Activated CD4-positive, alpha-beta T cell treated with anti-CD3 and anti-CD28 coated beads, Interleukin-2, amount 50 U/mL, for 16 hours (primary cell): ENCODE results near the gene UBE2O.
A peak's percentile ranks its signal among the peaks of the same experiment; 100 is the strongest.

Experiments
- DNase-seq: peaks from one replicate; pipeline ENCODE4 v3.0.0-alpha.2; 2020

UBE2O gene

DNA sequence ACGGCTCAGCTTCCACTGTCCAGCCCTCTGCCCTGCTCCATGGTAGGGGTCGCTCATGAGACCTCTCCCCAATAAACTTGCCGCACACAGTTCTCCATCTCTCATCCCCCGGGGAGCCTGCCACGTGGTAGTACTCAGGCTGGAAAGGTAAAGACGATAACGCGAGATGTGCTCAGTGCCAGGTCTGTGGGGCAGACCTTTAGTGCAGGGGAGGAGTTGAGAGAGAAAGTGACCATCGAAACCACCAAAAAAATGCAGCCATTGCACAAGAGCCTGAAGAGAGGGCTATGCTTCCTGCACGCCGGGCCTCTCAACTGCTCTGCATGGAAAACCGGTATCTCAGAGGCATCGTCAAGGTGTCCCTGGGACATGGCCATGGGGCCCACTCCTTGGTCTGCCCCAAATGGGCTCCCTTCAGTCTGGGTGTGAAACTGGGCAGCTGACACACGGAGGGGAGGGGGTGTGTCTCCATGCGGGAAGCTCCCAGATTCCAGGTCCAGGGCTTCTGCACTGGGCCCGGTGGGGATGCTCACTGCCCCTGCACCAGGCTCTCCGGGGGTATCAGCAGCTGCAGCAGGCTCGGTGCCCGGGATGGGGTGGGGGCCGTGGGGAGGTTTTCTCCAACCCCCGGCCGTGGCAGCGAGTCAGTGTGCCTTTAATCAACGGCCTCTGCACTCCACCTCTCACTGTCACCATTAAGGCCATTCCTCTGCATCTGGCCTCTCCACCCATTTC lies 9.8 kb upstream of the UBE2O start:
- DNase-seq: no peak

GRCh38 chr17:76461765-76462555 lies 9.0 kb upstream of the UBE2O start:
- DNase-seq: no peak

DNA sequence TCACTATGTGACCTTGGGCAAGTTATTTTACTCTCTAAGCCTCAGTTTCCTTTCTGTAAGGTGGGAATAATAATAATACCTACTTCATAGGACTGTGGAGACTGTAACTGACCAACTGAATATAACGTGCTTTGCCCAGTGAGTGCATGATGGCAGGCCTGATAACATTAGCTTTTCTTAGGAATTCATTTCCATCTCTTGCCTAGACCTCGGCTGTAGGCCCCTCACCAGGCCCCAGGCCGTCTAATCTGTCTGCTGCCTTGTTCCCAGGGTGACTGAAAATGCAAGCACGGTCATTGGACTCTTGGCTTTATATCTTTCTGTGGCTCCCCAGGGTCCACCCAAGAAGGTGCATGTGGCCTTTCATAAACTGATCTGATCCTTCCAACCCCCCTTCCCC lies 6.7 kb upstream of the UBE2O start:
- no peak for DNase-seq

DNA sequence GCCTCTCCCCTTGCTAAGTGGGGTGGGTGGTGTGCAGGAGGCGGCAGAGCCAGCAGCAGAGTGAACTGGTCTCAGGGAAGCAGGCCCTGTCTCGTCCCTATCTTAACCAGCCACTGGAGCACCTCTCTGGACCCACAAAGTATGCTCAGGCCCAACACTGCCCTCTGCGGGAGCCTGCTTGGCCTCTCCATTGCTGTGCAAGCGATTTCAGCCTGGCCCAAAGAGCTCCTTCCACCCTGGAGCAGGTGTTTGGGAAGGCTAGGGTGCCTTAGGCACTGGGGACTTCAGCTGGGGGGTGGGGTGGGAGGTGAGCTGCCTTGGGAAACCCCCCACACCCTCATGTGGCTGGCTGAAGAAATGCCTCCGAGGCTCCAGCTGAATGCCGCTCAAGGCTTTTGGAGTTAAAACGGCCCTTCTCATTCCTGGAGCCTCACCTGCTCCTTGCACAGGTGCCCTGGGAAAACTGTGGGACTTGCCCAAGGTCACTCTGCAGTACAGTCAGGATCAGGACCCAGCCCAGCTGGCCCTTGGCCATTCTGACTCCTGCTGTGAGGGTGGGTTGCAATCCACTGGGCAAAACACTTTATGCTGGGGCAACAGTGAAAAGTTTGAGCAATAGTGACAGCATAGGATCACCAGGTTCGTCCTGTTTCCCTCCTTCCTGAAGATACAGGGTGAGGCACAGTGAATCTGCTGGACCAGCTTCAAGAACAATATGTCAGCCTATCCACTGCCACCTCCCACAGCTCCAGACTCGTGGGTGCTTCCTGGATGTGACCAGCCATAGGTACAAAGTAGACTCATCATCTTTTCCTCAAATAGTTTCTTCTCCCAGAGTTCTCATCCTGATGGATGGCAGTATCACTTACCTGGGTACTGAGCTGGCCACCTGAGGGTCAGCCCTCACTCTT lies 5.9 kb upstream of the UBE2O start:
- DNase-seq: no peak

DNA sequence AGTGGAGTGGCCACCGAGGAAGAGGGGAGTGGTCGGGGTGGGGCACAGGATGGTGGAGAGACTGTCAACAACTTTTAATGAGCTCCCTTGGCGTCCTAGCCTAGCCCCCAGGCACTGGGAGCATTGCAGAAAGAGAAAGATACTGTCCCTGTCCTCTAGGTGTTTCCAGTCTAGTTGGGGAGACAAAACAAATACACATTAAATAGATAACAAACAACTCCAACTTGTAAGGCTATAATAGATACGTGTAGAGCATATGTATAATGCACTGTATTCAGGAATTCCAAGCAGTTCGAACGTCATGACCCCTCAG lies 435 bp upstream of the UBE2O start:
- no peak for DNase-seq

- no peak for DNase-seq
These were observed 759 bp downstream of the UBE2O start for GRCh38 chr17:76452127-76452659.

- DNase-seq: no peak
These were observed 1.4 kb downstream of the UBE2O start for GRCh38 chr17:76451506-76451905.

- DNase-seq: no peak
These were observed 3.8 kb downstream of the UBE2O start for GRCh38 chr17:76449126-76449525.

DNA sequence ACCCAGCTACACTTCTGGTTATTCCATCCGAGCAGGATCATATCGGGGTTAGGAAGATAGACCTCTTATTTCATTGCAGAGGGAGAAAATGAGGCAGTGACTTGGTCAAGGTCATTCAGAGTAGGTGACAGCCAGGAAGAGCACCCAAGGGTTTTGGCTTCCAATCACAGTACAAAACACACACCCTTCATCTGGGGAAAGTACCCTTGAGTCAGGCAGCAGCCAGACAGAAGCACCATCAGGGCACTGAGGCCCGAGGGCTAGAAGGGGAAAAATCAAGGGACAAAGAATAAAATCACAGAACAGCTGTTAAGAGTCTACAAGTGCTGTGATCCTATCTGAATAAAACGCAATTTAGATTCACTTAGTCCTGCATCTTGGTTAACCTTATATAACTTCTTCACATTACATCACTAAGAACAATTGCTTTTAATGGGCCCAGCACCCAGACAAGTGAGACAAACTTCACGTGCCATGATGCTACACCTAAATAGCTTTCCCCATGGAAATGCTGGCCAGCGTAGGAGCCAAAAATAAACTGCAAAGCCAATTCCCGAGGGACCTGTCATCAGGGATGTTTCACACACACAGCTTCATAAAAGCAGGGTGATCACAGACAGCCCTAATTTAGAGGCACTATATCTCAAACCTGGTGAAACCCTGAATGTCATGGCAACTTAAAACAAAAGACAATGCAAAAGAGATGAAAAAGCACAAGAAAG lies 4.9 kb downstream of the UBE2O start:
- DNase-seq: peak; percentile 44

DNA sequence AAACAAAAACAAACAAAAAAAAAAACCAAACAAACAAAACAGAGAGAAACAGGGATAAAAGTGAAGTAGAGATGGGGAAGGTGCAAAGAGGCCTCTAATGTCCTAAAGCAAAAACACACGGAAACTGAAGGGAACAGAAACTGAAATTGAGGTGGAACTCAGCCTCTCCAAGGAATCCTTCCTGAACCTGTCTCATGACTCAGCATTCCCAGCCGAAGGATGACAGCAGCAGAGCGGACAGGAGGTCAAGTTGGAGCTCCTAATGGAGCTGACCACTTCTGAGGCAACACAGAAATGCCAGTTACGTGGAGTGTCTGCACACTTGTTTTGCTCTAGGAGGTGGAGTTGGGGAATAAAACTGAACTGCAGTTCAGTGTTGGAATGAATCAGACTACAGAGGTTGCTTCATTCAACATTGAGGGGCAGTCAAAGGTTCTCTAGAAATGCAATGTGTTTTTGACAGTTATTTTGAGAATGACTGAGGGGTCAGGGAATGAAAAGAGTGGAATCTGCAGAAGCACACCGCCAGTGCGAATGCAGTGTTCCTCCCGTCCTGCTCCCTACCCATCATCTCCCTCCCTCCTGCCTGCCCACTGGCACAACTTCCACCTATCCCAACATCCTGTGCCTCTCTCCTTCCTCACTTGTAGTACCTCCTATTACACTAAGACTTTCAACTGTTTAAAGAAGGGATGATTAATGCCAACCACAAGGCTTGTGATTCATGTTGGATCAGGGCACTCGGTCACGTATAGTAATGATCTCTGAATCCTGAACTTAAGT lies 6.3 kb downstream of the UBE2O start:
- peak; percentile 35 for DNase-seq

DNA sequence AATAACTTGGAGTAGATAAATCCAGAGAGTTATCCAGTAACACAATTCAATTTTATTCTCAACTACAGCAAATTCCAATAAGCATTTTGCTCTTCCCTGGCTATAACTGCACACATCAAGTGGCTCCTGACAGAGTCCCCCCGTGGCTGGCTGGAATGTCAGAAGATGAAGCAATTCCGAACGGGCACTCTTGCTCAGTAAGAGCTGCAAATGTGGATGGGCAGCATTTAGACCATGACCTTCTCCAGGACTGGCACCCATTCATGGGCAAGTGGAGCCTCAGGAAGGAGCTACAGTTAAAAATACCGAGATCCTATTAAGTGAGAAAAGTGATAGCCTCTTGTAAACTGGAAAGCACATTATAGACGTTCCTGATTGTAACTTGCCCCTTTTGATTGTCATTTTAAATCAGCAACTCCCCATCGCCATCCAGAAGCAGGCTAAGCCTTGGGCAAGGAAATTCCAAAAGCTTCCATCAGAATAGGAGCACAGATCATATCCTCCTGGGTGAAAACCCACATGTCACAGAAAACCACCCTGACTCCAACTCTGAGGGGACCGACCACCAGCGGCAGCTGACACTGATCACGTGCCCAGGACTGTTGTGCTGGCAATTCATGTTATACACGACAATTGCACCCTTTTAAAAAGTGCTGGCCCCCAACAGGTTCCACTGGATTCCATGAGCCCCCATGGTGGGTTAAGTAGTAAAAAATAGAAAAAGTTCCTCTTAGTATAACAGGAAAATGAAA lies 7.1 kb downstream of the UBE2O start:
- no peak for DNase-seq

GRCh38 chr17:76444518-76445311 lies 8.2 kb downstream of the UBE2O start:
- peak; percentile 48 for DNase-seq

- DNase-seq: peak; percentile 35
These were observed 10.3 kb downstream of the UBE2O start for GRCh38 chr17:76442341-76443338.

DNA sequence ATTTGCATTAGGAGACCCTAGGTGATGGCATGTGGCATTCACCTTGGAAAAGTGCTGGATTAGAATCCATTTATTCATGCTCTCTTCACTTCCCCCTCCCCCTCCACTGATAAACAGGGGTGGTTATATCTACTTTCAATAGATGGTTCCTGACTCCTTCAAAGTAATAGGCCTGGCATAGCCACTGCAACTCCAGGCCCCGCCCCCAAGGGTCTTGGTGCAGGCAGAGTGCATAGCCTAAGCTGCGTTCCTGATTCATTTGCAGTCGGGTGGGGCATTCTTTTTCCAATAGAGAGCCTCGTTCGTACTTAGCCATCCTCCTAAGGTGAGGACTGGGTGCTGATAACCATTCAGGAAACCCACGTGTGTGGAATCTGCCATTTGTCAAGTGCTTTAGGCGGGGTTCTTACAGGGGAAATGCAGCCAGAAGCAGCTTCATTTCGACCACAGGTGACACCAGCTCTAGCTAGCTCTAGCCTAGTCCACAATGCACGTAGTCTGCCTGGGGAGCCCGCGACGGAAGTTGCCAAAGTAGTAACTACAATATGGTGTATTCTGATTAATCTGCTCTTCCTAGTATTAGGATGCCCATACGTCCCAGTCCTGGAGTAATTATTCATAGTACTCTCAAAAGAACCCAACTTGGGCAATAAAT lies 11.1 kb downstream of the UBE2O start:
- no peak for DNase-seq

DNA sequence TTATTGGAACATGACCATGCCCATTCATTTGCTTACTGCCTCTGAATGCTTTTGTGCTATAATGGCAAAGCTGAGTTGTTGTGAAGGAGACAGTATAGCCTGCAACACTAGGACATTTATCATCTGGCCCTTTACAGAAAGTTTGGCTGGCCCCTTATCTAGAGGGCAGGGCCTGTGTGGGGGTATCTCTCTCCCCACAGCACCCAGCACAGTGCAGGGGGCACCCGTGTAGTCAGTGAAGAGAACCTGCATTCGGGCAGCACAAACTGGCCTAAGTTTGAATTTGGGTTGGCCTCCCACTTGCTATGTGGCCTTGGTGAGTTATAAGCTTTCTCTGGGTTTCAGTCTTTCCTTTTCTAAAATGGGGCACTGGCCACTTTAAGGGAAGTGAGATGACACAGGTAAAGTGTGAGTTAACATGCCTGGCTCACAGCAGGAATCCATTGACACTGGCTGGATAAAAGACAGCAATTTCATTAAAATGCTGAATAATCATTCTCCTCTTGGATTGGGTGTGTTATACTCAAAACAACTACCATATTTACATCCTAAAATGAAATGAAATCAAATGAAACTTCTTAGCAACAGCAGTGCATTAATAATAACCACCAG lies 12.1 kb downstream of the UBE2O start:
- no peak for DNase-seq

- no peak for DNase-seq
These were observed 13.5 kb downstream of the UBE2O start for GRCh38 chr17:76439314-76439928.

DNA sequence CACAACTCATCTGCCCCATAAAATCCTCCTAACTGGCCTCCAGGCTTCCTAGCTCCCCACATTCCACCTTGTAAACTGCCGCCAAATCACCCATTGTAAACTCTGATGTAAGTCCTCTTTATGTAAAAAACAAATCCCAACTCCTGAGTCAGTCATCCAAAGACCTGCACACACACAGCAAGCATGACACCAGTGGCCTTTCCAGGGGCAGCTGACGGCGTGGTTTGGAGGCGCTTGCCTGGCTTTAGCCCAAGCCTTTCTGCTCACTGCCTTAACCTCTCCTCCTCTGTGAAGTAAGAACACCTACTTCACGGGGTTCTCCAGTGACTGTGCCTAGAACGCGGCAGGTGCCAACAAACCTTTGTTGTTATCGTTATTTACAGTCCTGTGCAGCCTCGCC lies 14.0 kb downstream of the UBE2O start:
- no peak for DNase-seq
